Measurements from ENCODE around the gene MLXIP. TPM values are rescaled to one million over a fixed set of nuclear protein-coding genes. Genes with fewer than 3 reads are reported as not detected.

MLXIP gene
- total and polyA plus RNA-seq, 2 experiments from 2014 or later = 16.2 to 23.0 TPM

DNA sequence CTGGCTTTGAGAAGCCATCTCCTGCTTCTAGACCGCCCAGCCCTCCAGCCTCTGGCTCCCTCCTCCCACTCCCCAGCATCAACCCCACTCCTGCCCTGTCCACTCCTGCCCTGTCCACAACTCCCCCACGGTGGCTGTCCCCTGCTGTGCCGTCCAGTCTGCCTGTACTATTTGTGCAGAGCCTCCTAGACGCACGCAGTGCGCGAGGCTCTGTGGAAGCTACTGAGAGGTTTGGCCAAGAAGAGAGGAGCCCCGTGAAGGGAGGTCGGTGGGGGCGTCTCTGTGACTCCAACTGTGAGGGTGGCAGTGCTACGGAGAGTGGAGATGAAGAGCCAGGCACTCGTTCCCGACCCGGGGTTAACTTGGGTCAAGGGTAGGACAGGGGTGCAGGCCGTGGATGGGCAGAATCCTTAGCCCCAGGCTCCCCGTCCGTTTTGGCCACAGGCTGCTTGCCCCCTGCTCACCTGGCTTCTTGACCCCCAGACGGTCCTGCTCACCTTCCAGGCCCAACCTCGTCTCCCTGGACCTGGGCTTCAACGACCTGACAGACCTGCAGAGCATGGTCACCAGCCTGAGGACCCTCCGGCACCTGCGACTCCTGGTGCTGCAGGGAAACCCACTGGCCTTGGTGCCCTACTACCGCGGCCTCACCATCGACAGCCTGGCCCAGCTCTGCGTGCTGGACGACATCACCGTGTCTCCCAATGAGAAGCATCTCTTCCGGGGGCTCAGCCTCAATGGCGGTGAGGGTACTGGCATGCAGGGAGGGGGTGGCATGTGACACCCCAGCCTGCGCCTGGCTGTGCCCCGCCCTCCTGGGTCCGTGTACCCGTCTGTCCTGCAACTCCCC is 111.3 kb downstream of the MLXIP start:
- Histone ChIP-seq H3K4me2 (no peak overlapping the region), H3K27ac (ENCODE audit: low read depth) (no peak overlapping the region)
- no peaks in the 10 kb centered on the region for H3K9me3 Mint-ChIP-seq

More for the DNA sequence above, 111.3 kb downstream of the MLXIP start:
- no peaks in the 10 kb centered on the region for H3F3A ChIP-seq (replicated peaks; ENCODE audit: low read depth)
- H3K4me3 ChIP-seq = no peak overlapping the region
- TF ChIP-seq, protein P1, sequence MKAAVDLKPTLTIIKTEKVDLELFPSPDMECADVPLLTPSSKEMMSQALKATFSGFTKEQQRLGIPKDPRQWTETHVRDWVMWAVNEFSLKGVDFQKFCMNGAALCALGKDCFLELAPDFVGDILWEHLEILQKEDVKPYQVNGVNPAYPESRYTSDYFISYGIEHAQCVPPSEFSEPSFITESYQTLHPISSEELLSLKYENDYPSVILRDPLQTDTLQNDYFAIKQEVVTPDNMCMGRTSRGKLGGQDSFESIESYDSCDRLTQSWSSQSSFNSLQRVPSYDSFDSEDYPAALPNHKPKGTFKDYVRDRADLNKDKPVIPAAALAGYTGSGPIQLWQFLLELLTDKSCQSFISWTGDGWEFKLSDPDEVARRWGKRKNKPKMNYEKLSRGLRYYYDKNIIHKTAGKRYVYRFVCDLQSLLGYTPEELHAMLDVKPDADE (IDR thresholded peaks at IDR 0.05) = no peak
- no peak for TF ChIP-seq POLR2AphosphoS5 (IDR thresholded peaks at IDR 0.05; ENCODE audit: low read depth)
- TF ChIP-seq ZNF462 (CRISPR knock-in tag; IDR thresholded peaks at IDR 0.05) = no peak
- TF ChIP-seq ZNF114 (CRISPR knock-in tag; IDR thresholded peaks at IDR 0.05) = no peak
- TF ChIP-seq STAT1 (IDR thresholded peaks at IDR 0.05; ENCODE audit: unreplicated experiment) = no peak
- TF ChIP-seq, protein P2, sequence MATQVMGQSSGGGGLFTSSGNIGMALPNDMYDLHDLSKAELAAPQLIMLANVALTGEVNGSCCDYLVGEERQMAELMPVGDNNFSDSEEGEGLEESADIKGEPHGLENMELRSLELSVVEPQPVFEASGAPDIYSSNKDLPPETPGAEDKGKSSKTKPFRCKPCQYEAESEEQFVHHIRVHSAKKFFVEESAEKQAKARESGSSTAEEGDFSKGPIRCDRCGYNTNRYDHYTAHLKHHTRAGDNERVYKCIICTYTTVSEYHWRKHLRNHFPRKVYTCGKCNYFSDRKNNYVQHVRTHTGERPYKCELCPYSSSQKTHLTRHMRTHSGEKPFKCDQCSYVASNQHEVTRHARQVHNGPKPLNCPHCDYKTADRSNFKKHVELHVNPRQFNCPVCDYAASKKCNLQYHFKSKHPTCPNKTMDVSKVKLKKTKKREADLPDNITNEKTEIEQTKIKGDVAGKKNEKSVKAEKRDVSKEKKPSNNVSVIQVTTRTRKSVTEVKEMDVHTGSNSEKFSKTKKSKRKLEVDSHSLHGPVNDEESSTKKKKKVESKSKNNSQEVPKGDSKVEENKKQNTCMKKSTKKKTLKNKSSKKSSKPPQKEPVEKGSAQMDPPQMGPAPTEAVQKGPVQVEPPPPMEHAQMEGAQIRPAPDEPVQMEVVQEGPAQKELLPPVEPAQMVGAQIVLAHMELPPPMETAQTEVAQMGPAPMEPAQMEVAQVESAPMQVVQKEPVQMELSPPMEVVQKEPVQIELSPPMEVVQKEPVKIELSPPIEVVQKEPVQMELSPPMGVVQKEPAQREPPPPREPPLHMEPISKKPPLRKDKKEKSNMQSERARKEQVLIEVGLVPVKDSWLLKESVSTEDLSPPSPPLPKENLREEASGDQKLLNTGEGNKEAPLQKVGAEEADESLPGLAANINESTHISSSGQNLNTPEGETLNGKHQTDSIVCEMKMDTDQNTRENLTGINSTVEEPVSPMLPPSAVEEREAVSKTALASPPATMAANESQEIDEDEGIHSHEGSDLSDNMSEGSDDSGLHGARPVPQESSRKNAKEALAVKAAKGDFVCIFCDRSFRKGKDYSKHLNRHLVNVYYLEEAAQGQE (IDR thresholded peaks at IDR 0.05; ENCODE audit: unreplicated experiment) = no peak
- no peak for TF ChIP-seq CREB1 (CRISPR knock-in tag; IDR thresholded peaks at IDR 0.05; ENCODE audit: low read depth)
- TF ChIP-seq ZNF331 (CRISPR knock-in tag; IDR thresholded peaks at IDR 0.05; ENCODE audit: low read depth) = no peak
- H3K79me2 ChIP-seq (replicated peaks; ENCODE audit: insufficient read depth) = no peaks in the 10 kb centered on the region
- H3K4me1 ChIP-seq (ENCODE audit: insufficient read depth) = no peaks in the 10 kb centered on the region
- Mint-ChIP-seq H3K4me3 (no peak overlapping the region), H3K36me3 (ENCODE audit: low read depth) (no peaks in the 10 kb centered on the region), H3K27ac (no peak overlapping the region), H3K27me3 (ENCODE audit: insufficient read depth, low read depth, poor library complexity) (peaks cover 5% of the 10 kb centered on the region), H3K4me1 (peaks cover 3% of the 10 kb centered on the region; the same call in 2 of the 3 replicates)
- no peaks in the 10 kb centered on the region for H3K27me3 ChIP-seq (ENCODE audit: insufficient read depth)
- H4K20me1 ChIP-seq (replicated peaks; ENCODE audit: insufficient read depth) = no peaks in the 10 kb centered on the region
- ATAC-seq (no peak), DNase-seq (ENCODE audit: low spot score) (no peak)
- H3K9me2 ChIP-seq (ENCODE audit: insufficient read depth) = no peaks in the 10 kb centered on the region
- H2AFZ ChIP-seq = no peak overlapping the region
- H3K36me3 ChIP-seq (ENCODE audit: insufficient read depth) = no peaks in the 10 kb centered on the region
